Liver (tissue), 9 donors: ENCODE data around the gene RBM10. TPM values are rescaled to one million over a fixed set of nuclear protein-coding genes. Genes with fewer than 3 reads are reported as not detected.

Source experiments
- DNase-seq: peaks from one replicate; pipeline ENCODE4 v3.0.0-alpha.2; 2017; ENCODE audit warnings: low spot score
- H3K27ac ChIP-seq, 2 donors: one replicate each; pipeline ENCODE4 v1.7.0; 2013; ENCODE audit warnings: inconsistent platforms in 2 of 2, low read length in 2 of 2, control low read depth in 1 of 2, low read depth in 1 of 2, mild to moderate bottlenecking in 1 of 2
- H3K27me3 ChIP-seq, 4 donors: one replicate each; pipeline versions ENCODE4 v1.6.1 to v1.7.0; 2013; ENCODE audit warnings: low read length in 3 of 4, inconsistent platforms in 1 of 4, mild to moderate bottlenecking in 1 of 4, moderate library complexity in 1 of 4; ENCODE audit not compliant: control insufficient read depth in 4 of 4, insufficient read depth in 4 of 4
- H3K36me3 ChIP-seq, 4 donors: one replicate each; pipeline versions ENCODE4 v1.6.1 to v1.7.0; 2013; ENCODE audit warnings: low read length in 3 of 4, mild to moderate bottlenecking in 3 of 4, low read depth in 1 of 4, moderate library complexity in 1 of 4; ENCODE audit not compliant: control insufficient read depth in 4 of 4, insufficient read depth in 3 of 4
- H3K4me1 ChIP-seq, 4 donors: one replicate each; pipeline versions ENCODE4 v1.6.1 to v1.7.0; 2013; ENCODE audit warnings: low read length in 3 of 4, mild to moderate bottlenecking in 3 of 4, moderate library complexity in 1 of 4; ENCODE audit not compliant: control insufficient read depth in 4 of 4, insufficient read depth in 4 of 4
- H3K4me3 ChIP-seq, 3 donors: one replicate each; pipeline versions ENCODE4 v1.6.1 to v1.7.0; 2013; ENCODE audit warnings: low read length in 3 of 3, control low read depth in 1 of 3, low read depth in 1 of 3, mild to moderate bottlenecking in 1 of 3
- H3K9ac ChIP-seq, 2 donors: one replicate each; pipeline ENCODE4 v1.7.0; 2013; ENCODE audit warnings: low read length in 2 of 2, mild to moderate bottlenecking in 2 of 2, moderate library complexity in 2 of 2, control low read depth in 1 of 2, low read depth in 1 of 2
- H3K9me3 ChIP-seq, 4 donors: one replicate each; pipeline versions ENCODE4 v1.6.1 to v1.7.0; 2013; ENCODE audit warnings: low read length in 3 of 4; ENCODE audit not compliant: control insufficient read depth in 4 of 4
- EGR1 ChIP-seq, 2 donors: IDR thresholded peaks; 2 replicates each; pipeline ENCODE4 v1.6.1; 2016 to 2018; ENCODE audit warnings: antibody characterized with exemption in 2 of 2, low read depth in 2 of 2
- FOXA1 ChIP-seq: IDR thresholded peaks from 2 replicates; pipeline ENCODE4 v1.6.1; 2016; ENCODE audit warnings: antibody characterized with exemption
- FOXA2 ChIP-seq: IDR thresholded peaks from 2 replicates; pipeline ENCODE4 v1.6.1; 2016; ENCODE audit warnings: antibody characterized with exemption
- GABPA ChIP-seq, 2 donors: IDR thresholded peaks in 1 of 2; conservative IDR thresholded peaks in 1 of 2; 2 replicates each; pipeline ENCODE4 v1.6.1; 2016; ENCODE audit warnings: antibody characterized with exemption in 2 of 2, mild to moderate bottlenecking in 1 of 2, moderate library complexity in 1 of 2
- HNF4A ChIP-seq, 2 donors: conservative IDR thresholded peaks; 2 replicates each; pipeline ENCODE4 v1.6.1; 2016; ENCODE audit warnings: antibody characterized with exemption in 2 of 2, mild to moderate bottlenecking in 2 of 2
- HNF4G ChIP-seq: IDR thresholded peaks from 2 replicates; pipeline ENCODE4 v1.6.1; 2016; ENCODE audit warnings: antibody characterized with exemption
- JUND ChIP-seq, 2 donors: IDR thresholded peaks; 2 replicates each; pipeline ENCODE4 v1.6.1; 2016; ENCODE audit warnings: antibody characterized with exemption in 2 of 2
- NR2F2 ChIP-seq: IDR thresholded peaks from 2 replicates; pipeline ENCODE4 v1.6.1; 2016; ENCODE audit warnings: antibody characterized with exemption
- RAD21 ChIP-seq, 2 donors: IDR thresholded peaks; 2 replicates each; pipeline ENCODE4 v1.6.1; 2016; ENCODE audit warnings: antibody characterized with exemption in 2 of 2, mild to moderate bottlenecking in 2 of 2
- RXRA ChIP-seq, 2 donors: IDR thresholded peaks; 2 replicates each; pipeline ENCODE4 v1.6.1; 2017 to 2018; ENCODE audit warnings: antibody characterized with exemption in 2 of 2, mild to moderate bottlenecking in 1 of 2
- SP1 ChIP-seq: IDR thresholded peaks from 2 replicates; pipeline ENCODE4 v1.6.1; 2018; ENCODE audit warnings: antibody characterized with exemption, mild to moderate bottlenecking
- TAF1 ChIP-seq: conservative IDR thresholded peaks from 2 replicates; pipeline ENCODE4 v1.6.1; 2016; ENCODE audit warnings: antibody characterized with exemption, mild to moderate bottlenecking
- YY1 ChIP-seq: IDR thresholded peaks from 2 replicates; pipeline ENCODE4 v1.6.1; 2016; ENCODE audit warnings: antibody characterized with exemption, mild to moderate bottlenecking
- WGBS: extraction: QIAGEN DNeasy Blood & Tissue Kit; methylation state at CpG from one replicate; pipeline ENCODE4 v1.1.7; 2013; 5-methylcytosine and 5-hydroxymethylcytosine counted together
- polyA plus RNA-seq, 2 donors: library from polyadenylated mRNA; stranded (reverse) in 1 of 2; unstranded in 1 of 2; fragments of 200-250 nt in 1 of 2; fragments of >200 nt in 1 of 2; fragmentation: Nextera tagmentation in 1 of 2; extraction: Ambion mirVana in 1 of 2; gene quantifications; one replicate each; pipeline versions ENCODE4 v1.2.1 to v1.2.3, GENCODE V29; 2013 to 2015
- total RNA-seq, 2 donors: library from RNA; depleted of rRNA; stranded (reverse); fragments of >200 nt; gene quantifications; one replicate each; pipeline ENCODE4 v1.2.3, GENCODE V29; 2014
- TF ChIP-seq, protein P1 (sequence below): IDR thresholded peaks from 2 replicates; pipeline ENCODE4 v1.6.1; 2016; ENCODE audit warnings: antibody characterized with exemption
- TF ChIP-seq, protein P2 (sequence below): fragments of 150-350 bp; IDR thresholded peaks from 2 replicates; pipeline ENCODE4 v1.5.1; 2017; ENCODE audit warnings: improper control_type of control experiment, low read depth, low read length; ENCODE audit not compliant: missing input control
- TF ChIP-seq, protein P3 (sequence below): IDR thresholded peaks from 2 replicates; pipeline ENCODE4 v1.6.1; 2016; ENCODE audit warnings: antibody characterized with exemption
- TF ChIP-seq, protein P4 (sequence below): IDR thresholded peaks from 2 replicates; pipeline ENCODE4 v1.6.1; 2016; ENCODE audit warnings: antibody characterized with exemption, mild to moderate bottlenecking
- TF ChIP-seq, protein P5 (sequence below): IDR thresholded peaks from 2 replicates; pipeline ENCODE4 v1.6.1; 2016; ENCODE audit warnings: antibody characterized with exemption
- donor health status: healthy.
- donor health status: healthy.
- donor health status: healthy.
- donor health status: healthy.
- donor health status: healthy.

RBM10 gene
- total and polyA plus RNA-seq, 4 donors, result 8.2 to 26.6 (median 17.5) TPM

DNA sequence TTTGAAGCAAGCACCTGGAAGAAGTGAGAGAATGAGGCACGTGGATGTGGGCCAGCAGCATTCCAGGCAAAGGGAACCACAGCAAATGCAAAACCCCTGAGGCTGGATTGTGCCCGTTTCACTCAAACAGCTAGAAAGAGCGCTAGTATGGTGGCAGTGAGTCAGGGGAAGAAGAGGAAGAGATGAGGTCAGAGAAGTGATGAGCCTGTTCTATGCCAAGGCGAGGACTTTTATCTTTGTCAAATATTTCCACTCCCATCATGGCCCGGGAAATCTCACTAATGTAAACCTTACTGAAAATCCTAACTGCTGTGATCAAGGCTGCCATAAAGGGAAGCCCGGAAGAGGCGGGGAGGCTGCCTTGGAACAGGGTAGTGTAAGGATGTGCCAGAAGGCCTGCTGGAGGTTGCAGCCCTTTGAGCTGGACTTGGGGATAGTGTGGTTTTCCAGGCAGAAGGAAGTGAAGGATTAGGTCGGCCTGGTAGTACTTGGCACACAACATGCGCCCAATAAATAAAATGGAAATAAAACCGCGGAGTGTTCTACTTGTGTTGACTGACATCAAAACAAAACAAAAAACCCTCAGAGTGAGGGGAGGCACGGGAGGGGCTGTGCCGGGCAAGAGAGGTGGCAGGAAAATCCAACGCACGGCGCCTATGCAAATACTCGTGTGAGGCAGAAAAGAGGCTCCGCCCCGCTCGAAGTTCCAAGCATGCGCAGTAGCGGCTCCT, 72.3 kb downstream of the RBM10 start:
- 10% methylated on average over 22 of the region's 22 CpGs for WGBS

More for the DNA sequence above, 72.3 kb downstream of the RBM10 start:
- H3K27me3 ChIP-seq, result no peaks in the 10 kb centered on the region
- peaks cover 10 to 38% (median 23%) of the 10 kb centered on the region in 4 donors for H3K36me3 ChIP-seq
- DNase-seq, result no peak
- H3K9me3 ChIP-seq, result no peaks in the 10 kb centered on the region
- H3K4me1 ChIP-seq, result peaks cover 2 to 45% (median 26%) of the 10 kb centered on the region in 4 donors
- peak overlapping the region; percentile 71 to 99 for H3K27ac ChIP-seq
- peak overlapping the region in 2 of 3 donors; percentile 7 to 43 for H3K4me3 ChIP-seq
- TF ChIP-seq, protein P1, sequence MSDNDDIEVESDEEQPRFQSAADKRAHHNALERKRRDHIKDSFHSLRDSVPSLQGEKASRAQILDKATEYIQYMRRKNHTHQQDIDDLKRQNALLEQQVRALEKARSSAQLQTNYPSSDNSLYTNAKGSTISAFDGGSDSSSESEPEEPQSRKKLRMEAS, result no peak
- TF ChIP-seq NR2F2 (no peak), GABPA (IDR thresholded peaks at IDR 0.05 in 1 of 2, conservative IDR thresholded peaks at IDR 0.05 in 1 of 2) (no peak), TAF1 (no peak), SP1 (no peak), HNF4A (conservative IDR thresholded peaks at IDR 0.05) (no peak), YY1 (no peak), FOXA1 (no peak), EGR1 (IDR thresholded peaks at IDR 0.05; ENCODE audit: low read depth in 2 of 2) (no peak), RAD21 (IDR thresholded peaks at IDR 0.05) (no peak), HNF4G (no peak), JUND (IDR thresholded peaks at IDR 0.05) (no peak), FOXA2 (no peak), RXRA (IDR thresholded peaks at IDR 0.05) (no peak)
- TF ChIP-seq, protein P2, sequence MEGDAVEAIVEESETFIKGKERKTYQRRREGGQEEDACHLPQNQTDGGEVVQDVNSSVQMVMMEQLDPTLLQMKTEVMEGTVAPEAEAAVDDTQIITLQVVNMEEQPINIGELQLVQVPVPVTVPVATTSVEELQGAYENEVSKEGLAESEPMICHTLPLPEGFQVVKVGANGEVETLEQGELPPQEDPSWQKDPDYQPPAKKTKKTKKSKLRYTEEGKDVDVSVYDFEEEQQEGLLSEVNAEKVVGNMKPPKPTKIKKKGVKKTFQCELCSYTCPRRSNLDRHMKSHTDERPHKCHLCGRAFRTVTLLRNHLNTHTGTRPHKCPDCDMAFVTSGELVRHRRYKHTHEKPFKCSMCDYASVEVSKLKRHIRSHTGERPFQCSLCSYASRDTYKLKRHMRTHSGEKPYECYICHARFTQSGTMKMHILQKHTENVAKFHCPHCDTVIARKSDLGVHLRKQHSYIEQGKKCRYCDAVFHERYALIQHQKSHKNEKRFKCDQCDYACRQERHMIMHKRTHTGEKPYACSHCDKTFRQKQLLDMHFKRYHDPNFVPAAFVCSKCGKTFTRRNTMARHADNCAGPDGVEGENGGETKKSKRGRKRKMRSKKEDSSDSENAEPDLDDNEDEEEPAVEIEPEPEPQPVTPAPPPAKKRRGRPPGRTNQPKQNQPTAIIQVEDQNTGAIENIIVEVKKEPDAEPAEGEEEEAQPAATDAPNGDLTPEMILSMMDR, result no peak
- TF ChIP-seq, protein P3, sequence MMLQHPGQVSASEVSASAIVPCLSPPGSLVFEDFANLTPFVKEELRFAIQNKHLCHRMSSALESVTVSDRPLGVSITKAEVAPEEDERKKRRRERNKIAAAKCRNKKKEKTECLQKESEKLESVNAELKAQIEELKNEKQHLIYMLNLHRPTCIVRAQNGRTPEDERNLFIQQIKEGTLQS, result no peak
- TF ChIP-seq, protein P4, sequence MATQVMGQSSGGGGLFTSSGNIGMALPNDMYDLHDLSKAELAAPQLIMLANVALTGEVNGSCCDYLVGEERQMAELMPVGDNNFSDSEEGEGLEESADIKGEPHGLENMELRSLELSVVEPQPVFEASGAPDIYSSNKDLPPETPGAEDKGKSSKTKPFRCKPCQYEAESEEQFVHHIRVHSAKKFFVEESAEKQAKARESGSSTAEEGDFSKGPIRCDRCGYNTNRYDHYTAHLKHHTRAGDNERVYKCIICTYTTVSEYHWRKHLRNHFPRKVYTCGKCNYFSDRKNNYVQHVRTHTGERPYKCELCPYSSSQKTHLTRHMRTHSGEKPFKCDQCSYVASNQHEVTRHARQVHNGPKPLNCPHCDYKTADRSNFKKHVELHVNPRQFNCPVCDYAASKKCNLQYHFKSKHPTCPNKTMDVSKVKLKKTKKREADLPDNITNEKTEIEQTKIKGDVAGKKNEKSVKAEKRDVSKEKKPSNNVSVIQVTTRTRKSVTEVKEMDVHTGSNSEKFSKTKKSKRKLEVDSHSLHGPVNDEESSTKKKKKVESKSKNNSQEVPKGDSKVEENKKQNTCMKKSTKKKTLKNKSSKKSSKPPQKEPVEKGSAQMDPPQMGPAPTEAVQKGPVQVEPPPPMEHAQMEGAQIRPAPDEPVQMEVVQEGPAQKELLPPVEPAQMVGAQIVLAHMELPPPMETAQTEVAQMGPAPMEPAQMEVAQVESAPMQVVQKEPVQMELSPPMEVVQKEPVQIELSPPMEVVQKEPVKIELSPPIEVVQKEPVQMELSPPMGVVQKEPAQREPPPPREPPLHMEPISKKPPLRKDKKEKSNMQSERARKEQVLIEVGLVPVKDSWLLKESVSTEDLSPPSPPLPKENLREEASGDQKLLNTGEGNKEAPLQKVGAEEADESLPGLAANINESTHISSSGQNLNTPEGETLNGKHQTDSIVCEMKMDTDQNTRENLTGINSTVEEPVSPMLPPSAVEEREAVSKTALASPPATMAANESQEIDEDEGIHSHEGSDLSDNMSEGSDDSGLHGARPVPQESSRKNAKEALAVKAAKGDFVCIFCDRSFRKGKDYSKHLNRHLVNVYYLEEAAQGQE, result no peak
- TF ChIP-seq, protein P5, sequence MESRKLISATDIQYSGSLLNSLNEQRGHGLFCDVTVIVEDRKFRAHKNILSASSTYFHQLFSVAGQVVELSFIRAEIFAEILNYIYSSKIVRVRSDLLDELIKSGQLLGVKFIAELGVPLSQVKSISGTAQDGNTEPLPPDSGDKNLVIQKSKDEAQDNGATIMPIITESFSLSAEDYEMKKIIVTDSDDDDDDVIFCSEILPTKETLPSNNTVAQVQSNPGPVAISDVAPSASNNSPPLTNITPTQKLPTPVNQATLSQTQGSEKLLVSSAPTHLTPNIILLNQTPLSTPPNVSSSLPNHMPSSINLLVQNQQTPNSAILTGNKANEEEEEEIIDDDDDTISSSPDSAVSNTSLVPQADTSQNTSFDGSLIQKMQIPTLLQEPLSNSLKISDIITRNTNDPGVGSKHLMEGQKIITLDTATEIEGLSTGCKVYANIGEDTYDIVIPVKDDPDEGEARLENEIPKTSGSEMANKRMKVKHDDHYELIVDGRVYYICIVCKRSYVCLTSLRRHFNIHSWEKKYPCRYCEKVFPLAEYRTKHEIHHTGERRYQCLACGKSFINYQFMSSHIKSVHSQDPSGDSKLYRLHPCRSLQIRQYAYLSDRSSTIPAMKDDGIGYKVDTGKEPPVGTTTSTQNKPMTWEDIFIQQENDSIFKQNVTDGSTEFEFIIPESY, result no peak
- peak overlapping the region; percentile 10 to 75 for H3K9ac ChIP-seq
